Measurements from ENCODE around the gene MOB2. TPM values are rescaled to one million over a fixed set of nuclear protein-coding genes. Genes with fewer than 3 reads are reported as not detected.
A peak's percentile ranks its signal among the peaks of the same experiment; 100 is the strongest.

Gene MOB2
- total and polyA plus RNA-seq, 12 donors, result 25.2 to 59.1 (median 45.2) TPM

DNA sequence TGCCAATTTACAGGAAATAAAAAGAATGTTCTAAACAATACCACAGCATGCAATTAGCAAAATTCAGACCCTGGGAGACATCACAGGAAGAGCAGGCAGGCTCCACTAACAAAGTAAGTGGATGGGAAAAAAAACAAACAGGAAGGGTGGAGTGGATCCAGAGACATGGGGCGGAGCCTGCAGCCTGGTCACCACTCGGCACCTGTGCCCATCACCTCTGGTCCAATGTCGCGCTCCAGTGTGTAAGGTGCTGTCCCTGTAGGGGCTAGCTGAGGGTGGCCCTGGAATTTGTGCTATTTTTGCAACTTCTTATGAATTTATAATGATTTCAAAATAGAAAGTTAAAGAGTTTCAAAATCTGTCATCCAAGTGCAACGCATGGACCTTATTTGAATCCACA, 11.0 kb upstream of the MOB2 start:
- Histone ChIP-seq H3K4me1 (peaks cover 3 to 69% (median 41%) of the 10 kb centered on the region in 9 donors), H3K9me3 (peaks cover 0 to 12% (median 0%) of the 10 kb centered on the region in 11 donors), H3K27ac (peak overlapping the region in 1 of 10 donors; percentile 41), H3K36me3 (peaks cover 0 to 24% (median 0%) of the 10 kb centered on the region in 9 donors), H3K4me3 (no peak overlapping the region), H3K27me3 (no peaks in the 10 kb centered on the region)
- ATAC-seq (no peak), DNase-seq (no peak)
- 76 to 77% methylated on average over 5 of the region's 5 CpGs for WGBS, 2 donors
- intact Hi-C loops (cut with DNase I), result no loop called here
- TF ChIP-seq, protein P1, sequence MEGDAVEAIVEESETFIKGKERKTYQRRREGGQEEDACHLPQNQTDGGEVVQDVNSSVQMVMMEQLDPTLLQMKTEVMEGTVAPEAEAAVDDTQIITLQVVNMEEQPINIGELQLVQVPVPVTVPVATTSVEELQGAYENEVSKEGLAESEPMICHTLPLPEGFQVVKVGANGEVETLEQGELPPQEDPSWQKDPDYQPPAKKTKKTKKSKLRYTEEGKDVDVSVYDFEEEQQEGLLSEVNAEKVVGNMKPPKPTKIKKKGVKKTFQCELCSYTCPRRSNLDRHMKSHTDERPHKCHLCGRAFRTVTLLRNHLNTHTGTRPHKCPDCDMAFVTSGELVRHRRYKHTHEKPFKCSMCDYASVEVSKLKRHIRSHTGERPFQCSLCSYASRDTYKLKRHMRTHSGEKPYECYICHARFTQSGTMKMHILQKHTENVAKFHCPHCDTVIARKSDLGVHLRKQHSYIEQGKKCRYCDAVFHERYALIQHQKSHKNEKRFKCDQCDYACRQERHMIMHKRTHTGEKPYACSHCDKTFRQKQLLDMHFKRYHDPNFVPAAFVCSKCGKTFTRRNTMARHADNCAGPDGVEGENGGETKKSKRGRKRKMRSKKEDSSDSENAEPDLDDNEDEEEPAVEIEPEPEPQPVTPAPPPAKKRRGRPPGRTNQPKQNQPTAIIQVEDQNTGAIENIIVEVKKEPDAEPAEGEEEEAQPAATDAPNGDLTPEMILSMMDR (IDR thresholded peaks at IDR 0.05), result no peak

DNA sequence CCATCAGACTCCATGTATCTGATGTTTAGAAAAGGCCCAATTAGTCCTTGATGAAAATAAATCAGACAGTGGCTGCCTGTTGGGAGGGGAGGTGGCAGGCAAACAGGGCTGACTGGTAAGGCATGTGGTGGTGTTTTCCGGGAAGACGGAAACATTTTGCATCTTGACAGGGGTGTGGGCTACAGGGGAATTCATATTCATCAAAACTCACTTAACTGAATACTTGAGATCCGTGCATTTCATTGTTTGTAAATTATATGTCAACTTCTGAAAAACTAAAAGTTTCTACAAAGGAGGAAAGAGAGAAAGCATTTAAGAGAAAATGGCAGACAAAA, 10.1 kb upstream of the MOB2 start:
- Histone ChIP-seq H3K36me3 (peaks cover 0 to 24% (median 0%) of the 10 kb centered on the region in 9 donors), H3K4me3 (no peak overlapping the region), H3K27ac (no peak overlapping the region), H3K27me3 (no peaks in the 10 kb centered on the region), H3K9me3 (peaks cover 0 to 12% (median 0%) of the 10 kb centered on the region in 11 donors), H3K4me1 (peaks cover 0 to 69% (median 32%) of the 10 kb centered on the region in 9 donors)
- TF ChIP-seq, protein P1 (IDR thresholded peaks at IDR 0.05), result no peak
- DNase-seq (no peak), ATAC-seq (no peak)
- intact Hi-C loops (cut with DNase I), result no loop called here
- WGBS, 2 donors, result 75 to 76% methylated on average over 3 of the region's 3 CpGs

GRCh38 chr11:1496091-1496760, 9.6 kb upstream of the MOB2 start:
- intact Hi-C loops (cut with DNase I), result no loop called here
- Histone ChIP-seq H3K4me3 (no peak overlapping the region), H3K4me1 (peaks cover 0 to 66% (median 27%) of the 10 kb centered on the region in 9 donors), H3K27ac (no peak overlapping the region), H3K27me3 (no peaks in the 10 kb centered on the region), H3K9me3 (peaks cover 0 to 12% (median 0%) of the 10 kb centered on the region in 11 donors), H3K36me3 (peaks cover 0 to 24% (median 0%) of the 10 kb centered on the region in 9 donors)
- WGBS, 2 donors, result 84% methylated on average over 9 of the region's 9 CpGs
- no peak for ATAC-seq
- DNase-seq, result no peak
- TF ChIP-seq, protein P1 (IDR thresholded peaks at IDR 0.05), result no peak

DNA sequence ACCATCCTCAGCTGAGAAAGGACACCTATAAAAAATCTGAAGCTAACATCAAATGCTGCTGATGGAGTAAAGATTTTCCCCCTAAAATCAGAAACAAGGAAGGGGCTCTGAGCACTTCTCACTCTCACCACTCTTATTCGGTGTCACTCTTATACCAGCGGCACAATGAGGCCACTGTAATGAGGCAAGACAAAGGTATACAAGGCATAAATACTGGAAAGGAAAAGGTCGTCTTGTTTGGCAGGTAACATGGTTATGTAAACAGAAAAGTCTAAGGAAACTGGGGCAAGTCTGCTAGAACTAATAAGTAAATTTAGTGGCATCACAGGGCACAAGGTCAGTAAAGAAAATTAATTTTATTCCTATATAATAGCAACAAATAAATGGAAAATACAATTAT, 8.1 kb upstream of the MOB2 start:
- Histone ChIP-seq H3K4me1 (peaks cover 0 to 56% (median 19%) of the 10 kb centered on the region in 9 donors), H3K36me3 (peaks cover 0 to 12% (median 0%) of the 10 kb centered on the region in 9 donors), H3K9me3 (peaks cover 0 to 12% (median 0%) of the 10 kb centered on the region in 11 donors), H3K27me3 (no peaks in the 10 kb centered on the region), H3K4me3 (no peak overlapping the region), H3K27ac (no peak overlapping the region)
- DNase-seq (no peak), ATAC-seq (no peak)
- TF ChIP-seq, protein P1 (IDR thresholded peaks at IDR 0.05), result no peak
- intact Hi-C loops (cut with DNase I), result no loop called here
- 89 to 91% methylated on average over 3 of the region's 3 CpGs for WGBS, 2 donors

Data from heart right ventricle (tissue), 16 donors.